Glomerular visceral epithelial cell (primary cell): Measurements from ENCODE around the gene SHROOM3.
"Not testable (repeated sequence)": the region's sequence is repeated elsewhere in the genome, so short reads cannot be mapped to it uniquely, and the experiment has no call there.

ENCODE experiments used
- DNase-seq: peaks from one replicate; pipeline ENCODE4 v3.0.0-alpha.2; 2016; ENCODE audit errors: extremely low spot score

SHROOM3 gene

GRCh38 chr4:76718831-76719230, 283.8 kb downstream of the SHROOM3 start:
- no peak for DNase-seq

GRCh38 chr4:76720121-76720520, 285.1 kb downstream of the SHROOM3 start:
- no peak for DNase-seq

- not testable (repeated sequence) for DNase-seq
Observed at GRCh38 chr4:76722146-76722545, 287.1 kb downstream of the SHROOM3 start.

- no peak for DNase-seq
Observed at GRCh38 chr4:76722838-76723237, 287.8 kb downstream of the SHROOM3 start.

GRCh38 chr4:76723373-76723772, 288.3 kb downstream of the SHROOM3 start:
- no peak for DNase-seq

- peak; percentile 31 for DNase-seq
Observed at GRCh38 chr4:76723924-76724323, 288.9 kb downstream of the SHROOM3 start.

GRCh38 chr4:76725039-76725438, 290.0 kb downstream of the SHROOM3 start:
- no peak for DNase-seq

- no peak for DNase-seq
Observed at GRCh38 chr4:76726176-76726575, 291.1 kb downstream of the SHROOM3 start.

- no peak for DNase-seq
Observed at GRCh38 chr4:76726631-76727030, 291.6 kb downstream of the SHROOM3 start.

GRCh38 chr4:76727934-76728333, 292.9 kb downstream of the SHROOM3 start:
- not testable (repeated sequence) for DNase-seq

- no peak for DNase-seq
Observed at GRCh38 chr4:76729460-76729859, 294.4 kb downstream of the SHROOM3 start.

GRCh38 chr4:76729980-76730379, 295.0 kb downstream of the SHROOM3 start:
- no peak for DNase-seq

GRCh38 chr4:76732246-76732645, 297.2 kb downstream of the SHROOM3 start:
- no peak for DNase-seq

- peak; percentile 18 for DNase-seq
Observed at GRCh38 chr4:76733068-76733771, 298.2 kb downstream of the SHROOM3 start.

GRCh38 chr4:76736414-76736813, 301.4 kb downstream of the SHROOM3 start:
- no peak for DNase-seq

GRCh38 chr4:76737180-76737579, 302.2 kb downstream of the SHROOM3 start:
- DNase-seq = no peak

GRCh38 chr4:76737771-76738085, 302.7 kb downstream of the SHROOM3 start:
- no peak for DNase-seq

- DNase-seq = no peak
Observed at GRCh38 chr4:76738086-76738931, 303.3 kb downstream of the SHROOM3 start.

- no peak for DNase-seq
Observed at GRCh38 chr4:76740192-76740591, 305.2 kb downstream of the SHROOM3 start.

- no peak for DNase-seq
Observed at GRCh38 chr4:76740866-76741662, 306.0 kb downstream of the SHROOM3 start.

GRCh38 chr4:76741663-76742020, 306.6 kb downstream of the SHROOM3 start:
- no peak for DNase-seq

GRCh38 chr4:76744241-76744921, 309.4 kb downstream of the SHROOM3 start:
- DNase-seq = peak; percentile 49
